WTC11 (cell line): ENCODE results near the gene ADM.

Experiments used
- CREB1 ChIP-seq: sonication (generic); formaldehyde crosslinking; IDR thresholded peaks from 2 replicates; pipeline ENCODE4 v1.8.0; 2023; ENCODE audit warnings: mild to moderate bottlenecking, missing genetic modification reagents
- CTCF ChIP-seq: fragments of 200-600 bp; IDR thresholded peaks from 2 replicates; pipeline ENCODE4 v1.8.0; 2022; ENCODE audit warnings: antibody characterized with exemption
- FOXJ3 ChIP-seq: sonication (generic); formaldehyde crosslinking; IDR thresholded peaks from 2 replicates; pipeline ENCODE4 v1.9.0; 2021; ENCODE audit warnings: missing genetic modification reagents, mild to moderate bottlenecking, borderline replicate concordance
- GABPB1 ChIP-seq: sonication (generic); formaldehyde crosslinking; IDR thresholded peaks from 2 replicates; pipeline ENCODE4 v1.8.1; 2023; ENCODE audit warnings: mild to moderate bottlenecking, missing genetic modification reagents
- MAX ChIP-seq: sonication (generic); formaldehyde crosslinking; IDR thresholded peaks from 2 replicates; pipeline ENCODE4 v1.8.0; 2022; ENCODE audit warnings: mild to moderate bottlenecking, missing genetic modification reagents
- SOX15 ChIP-seq: fragments of 250-450 bp; sonication (Bioruptor Pico); IDR thresholded peaks from 2 replicates; pipeline ENCODE4 v1.9.0; 2021; ENCODE audit warnings: mild to moderate bottlenecking
- TF ChIP-seq, protein P1 (sequence below): sonication (generic); formaldehyde crosslinking; IDR thresholded peaks from 2 replicates; pipeline ENCODE4 v1.8.0; 2022; ENCODE audit warnings: missing genetic modification reagents
- TF ChIP-seq, protein P2 (sequence below): sonication (generic); formaldehyde crosslinking; IDR thresholded peaks from 2 replicates; pipeline ENCODE4 v1.8.1; 2022; ENCODE audit warnings: mild to moderate bottlenecking, moderate library complexity, missing genetic modification reagents

DNA sequence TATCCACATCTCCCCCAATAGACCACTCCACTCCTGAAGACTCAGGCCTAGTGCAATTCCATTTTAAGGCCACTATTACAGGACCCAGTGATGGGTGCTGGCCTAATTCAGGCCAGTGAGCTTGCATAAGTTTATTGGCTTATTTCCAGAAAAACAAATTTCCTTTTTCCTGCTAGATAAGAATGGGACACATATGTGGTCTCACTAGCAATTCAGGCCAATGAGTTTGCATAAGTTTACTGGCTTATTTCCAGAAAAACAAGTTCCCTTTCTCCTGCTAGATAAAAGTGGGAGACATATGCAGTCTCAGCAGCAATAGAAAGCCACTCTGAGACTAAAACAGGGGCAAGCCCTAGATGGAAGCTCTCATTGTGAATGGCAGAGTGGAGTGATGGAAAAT is 22.4 kb downstream of the ADM start:
- TF ChIP-seq, protein P1, sequence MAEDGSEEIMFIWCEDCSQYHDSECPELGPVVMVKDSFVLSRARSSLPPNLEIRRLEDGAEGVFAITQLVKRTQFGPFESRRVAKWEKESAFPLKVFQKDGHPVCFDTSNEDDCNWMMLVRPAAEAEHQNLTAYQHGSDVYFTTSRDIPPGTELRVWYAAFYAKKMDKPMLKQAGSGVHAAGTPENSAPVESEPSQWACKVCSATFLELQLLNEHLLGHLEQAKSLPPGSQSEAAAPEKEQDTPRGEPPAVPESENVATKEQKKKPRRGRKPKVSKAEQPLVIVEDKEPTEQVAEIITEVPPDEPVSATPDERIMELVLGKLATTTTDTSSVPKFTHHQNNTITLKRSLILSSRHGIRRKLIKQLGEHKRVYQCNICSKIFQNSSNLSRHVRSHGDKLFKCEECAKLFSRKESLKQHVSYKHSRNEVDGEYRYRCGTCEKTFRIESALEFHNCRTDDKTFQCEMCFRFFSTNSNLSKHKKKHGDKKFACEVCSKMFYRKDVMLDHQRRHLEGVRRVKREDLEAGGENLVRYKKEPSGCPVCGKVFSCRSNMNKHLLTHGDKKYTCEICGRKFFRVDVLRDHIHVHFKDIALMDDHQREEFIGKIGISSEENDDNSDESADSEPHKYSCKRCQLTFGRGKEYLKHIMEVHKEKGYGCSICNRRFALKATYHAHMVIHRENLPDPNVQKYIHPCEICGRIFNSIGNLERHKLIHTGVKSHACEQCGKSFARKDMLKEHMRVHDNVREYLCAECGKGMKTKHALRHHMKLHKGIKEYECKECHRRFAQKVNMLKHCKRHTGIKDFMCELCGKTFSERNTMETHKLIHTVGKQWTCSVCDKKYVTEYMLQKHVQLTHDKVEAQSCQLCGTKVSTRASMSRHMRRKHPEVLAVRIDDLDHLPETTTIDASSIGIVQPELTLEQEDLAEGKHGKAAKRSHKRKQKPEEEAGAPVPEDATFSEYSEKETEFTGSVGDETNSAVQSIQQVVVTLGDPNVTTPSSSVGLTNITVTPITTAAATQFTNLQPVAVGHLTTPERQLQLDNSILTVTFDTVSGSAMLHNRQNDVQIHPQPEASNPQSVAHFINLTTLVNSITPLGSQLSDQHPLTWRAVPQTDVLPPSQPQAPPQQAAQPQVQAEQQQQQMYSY (CRISPR knock-in tag) = no peak
- TF ChIP-seq CTCF = no peak
- no peak for TF ChIP-seq FOXJ3 (CRISPR knock-in tag)
- TF ChIP-seq CREB1 (CRISPR knock-in tag) = no peak
- no peak for TF ChIP-seq MAX
- no peak for TF ChIP-seq SOX15 (CRISPR knock-in tag)
- TF ChIP-seq, protein P2, sequence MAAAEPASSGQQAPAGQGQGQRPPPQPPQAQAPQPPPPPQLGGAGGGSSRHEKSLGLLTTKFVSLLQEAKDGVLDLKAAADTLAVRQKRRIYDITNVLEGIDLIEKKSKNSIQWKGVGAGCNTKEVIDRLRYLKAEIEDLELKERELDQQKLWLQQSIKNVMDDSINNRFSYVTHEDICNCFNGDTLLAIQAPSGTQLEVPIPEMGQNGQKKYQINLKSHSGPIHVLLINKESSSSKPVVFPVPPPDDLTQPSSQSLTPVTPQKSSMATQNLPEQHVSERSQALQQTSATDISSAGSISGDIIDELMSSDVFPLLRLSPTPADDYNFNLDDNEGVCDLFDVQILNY (CRISPR knock-in tag) = no peak
- TF ChIP-seq GABPB1 (CRISPR knock-in tag) = no peak
